ES-I3 (cell line): ENCODE data around the gene SHROOM2.

Experiments
- H3K36me3 ChIP-seq: 2 replicates; pipeline ENCODE4 v1.6.1; 2013; ENCODE audit warnings: mild to moderate bottlenecking, low read length, control low read depth, moderate library complexity; ENCODE audit not compliant: insufficient read depth
- H3K4me1 ChIP-seq: 2 replicates; pipeline ENCODE4 v1.6.1; 2013; ENCODE audit warnings: mild to moderate bottlenecking, control low read depth, low read length; ENCODE audit not compliant: insufficient read depth
- H3K9ac ChIP-seq: 2 replicates; pipeline ENCODE4 v1.6.1; 2013; ENCODE audit warnings: low read depth, mild to moderate bottlenecking, low read length, moderate library complexity
- H3K9me3 ChIP-seq: 2 replicates; pipeline ENCODE4 v1.6.1; 2013; ENCODE audit warnings: mild to moderate bottlenecking, low read length, moderate library complexity; ENCODE audit not compliant: control insufficient read depth, insufficient read depth

The SHROOM2 gene

DNA sequence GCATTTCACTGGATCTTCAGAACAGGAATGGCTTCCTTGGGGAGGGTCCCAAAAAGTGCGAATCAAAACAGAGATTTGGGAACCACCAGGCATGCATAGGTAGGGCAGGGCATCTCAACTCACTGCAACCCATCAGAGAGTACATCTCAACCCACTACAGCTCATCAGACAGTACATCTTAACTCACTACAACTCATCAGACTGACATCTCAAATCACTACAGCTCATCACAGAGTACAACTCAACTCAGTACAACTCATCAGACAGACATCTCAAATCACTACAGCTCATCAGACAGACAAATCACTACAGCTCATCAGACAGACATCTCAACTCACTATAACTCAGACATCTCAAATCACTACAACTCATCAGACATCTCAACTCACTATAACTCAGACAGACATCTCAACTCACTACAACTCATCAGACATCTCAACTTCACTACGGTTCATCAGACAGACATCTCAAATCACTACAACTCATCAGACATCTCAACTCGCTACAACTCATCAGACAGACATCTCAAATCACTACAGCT is 133.5 kb downstream of the SHROOM2 start:
- Histone ChIP-seq H3K4me1 (peaks cover 7% of the 10 kb centered on the region; the same call in 1 of the 2 replicates), H3K36me3 (no peaks in the 10 kb centered on the region), H3K9ac (no peak overlapping the region), H3K9me3 (no peaks in the 10 kb centered on the region; the same call in 1 of the 2 replicates)

DNA sequence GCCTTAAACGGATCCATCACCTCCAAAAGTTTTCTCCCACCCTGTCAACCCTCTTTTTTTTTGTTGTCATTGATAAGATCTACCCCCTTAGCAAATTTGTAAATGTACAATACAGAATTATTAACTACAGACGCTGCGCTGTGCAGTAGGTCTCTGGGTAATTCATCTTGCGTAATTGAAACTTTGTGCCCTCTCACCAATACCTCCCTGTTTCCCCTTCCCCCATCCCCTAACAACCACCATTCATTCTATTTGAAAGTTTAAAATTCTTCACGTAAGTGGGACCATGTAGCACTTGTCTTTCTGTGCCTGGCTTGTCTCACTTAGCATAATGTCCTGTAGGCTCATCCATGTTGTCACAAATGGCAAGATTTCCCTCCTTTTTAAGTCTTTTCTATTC is 135.2 kb downstream of the SHROOM2 start:
- Histone ChIP-seq H3K9me3 (no peaks in the 10 kb centered on the region; the same call in 1 of the 2 replicates), H3K9ac (no peak overlapping the region), H3K4me1 (peaks cover 6% of the 10 kb centered on the region; the same call in 1 of the 2 replicates), H3K36me3 (no peaks in the 10 kb centered on the region)

DNA sequence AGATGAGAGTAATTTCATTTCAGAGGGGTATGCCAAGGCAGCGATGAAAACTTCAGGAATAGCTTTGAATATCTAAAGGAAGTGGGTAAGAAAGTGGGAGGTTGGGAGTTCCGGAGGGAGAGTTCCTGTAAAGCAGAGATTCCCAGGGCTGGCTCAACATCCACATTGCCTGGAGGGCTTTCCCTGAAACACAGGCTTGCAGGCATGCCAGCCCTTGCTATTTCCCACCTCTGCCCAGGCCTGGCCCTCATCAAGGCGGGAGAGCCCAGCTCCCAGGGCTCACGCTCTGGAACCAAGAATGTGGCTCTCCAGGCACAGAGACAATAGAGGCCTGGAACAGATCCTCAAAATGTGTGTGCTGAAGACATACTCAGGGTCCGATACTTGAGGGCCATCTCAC is 137.1 kb downstream of the SHROOM2 start:
- no peaks in the 10 kb centered on the region for H3K36me3 ChIP-seq
- no peaks in the 10 kb centered on the region; the same call in 1 of the 2 replicates for H3K9me3 ChIP-seq
- peaks cover 13% of the 10 kb centered on the region for H3K4me1 ChIP-seq
- H3K9ac ChIP-seq: no peak overlapping the region

DNA sequence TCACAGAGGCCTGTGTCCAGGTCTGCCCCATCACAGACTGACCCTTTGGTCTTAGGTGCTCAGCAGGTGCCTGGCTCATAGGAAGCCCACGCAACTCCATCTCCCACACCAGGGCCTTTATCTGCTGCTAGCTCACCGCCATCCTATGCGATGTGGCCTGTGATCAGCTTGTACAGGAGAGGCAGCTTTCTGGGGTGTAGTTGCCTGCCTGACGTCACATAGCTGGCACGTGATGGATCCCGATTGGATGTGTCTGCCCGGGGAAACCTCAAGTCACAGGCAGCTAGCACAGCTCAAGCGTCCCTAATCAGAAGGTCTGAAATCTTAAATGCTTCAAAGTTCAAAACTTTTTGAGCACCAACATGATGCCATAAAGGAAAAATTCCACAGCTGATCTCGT is 139.8 kb downstream of the SHROOM2 start:
- H3K9me3 ChIP-seq: no peaks in the 10 kb centered on the region; the same call in 1 of the 2 replicates
- no peak overlapping the region for H3K9ac ChIP-seq
- no peaks in the 10 kb centered on the region for H3K36me3 ChIP-seq
- peaks cover 23% of the 10 kb centered on the region for H3K4me1 ChIP-seq

DNA sequence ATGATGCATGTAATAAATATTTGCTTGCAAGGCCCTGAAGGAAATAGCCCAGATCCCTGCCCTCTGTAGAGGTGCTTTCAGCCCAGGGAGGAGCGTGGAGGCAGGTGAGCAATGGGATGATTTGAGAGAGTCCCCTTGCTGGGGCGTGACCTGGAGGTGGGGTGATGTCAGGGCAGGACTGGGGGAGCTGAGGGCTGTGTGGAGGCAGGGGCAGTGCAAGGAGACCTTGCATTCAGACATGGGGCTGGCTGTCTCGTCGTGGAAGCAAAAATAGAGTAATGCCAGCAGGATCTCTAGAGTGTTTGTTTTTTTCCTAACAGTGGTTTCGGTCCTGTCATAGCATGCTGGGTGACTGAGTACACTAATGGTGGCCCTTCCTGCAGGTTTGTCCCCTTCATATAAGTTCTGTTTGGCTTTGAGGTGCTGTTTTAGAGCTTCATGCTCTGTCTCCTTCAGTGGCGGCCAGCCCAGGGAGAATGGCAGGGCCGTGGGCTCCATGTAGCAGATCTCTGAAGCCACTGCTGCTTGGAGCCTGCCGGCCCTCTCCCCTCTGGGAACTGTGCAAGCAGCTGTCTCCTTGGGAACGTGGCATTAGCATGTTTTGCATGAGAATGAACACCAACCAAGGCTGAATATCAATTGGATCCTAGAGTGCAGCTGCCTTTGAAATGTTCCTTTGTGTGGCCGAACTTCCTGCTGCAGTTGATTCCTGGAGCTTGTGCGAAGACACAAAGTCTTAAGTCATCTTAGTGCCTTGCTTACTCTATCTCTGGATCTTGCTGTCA is 141.7 kb downstream of the SHROOM2 start:
- Histone ChIP-seq H3K4me1 (peaks cover 23% of the 10 kb centered on the region), H3K9me3 (no peaks in the 10 kb centered on the region), H3K9ac (peak overlapping the region; percentile 7; the same call in 1 of the 2 replicates), H3K36me3 (no peaks in the 10 kb centered on the region)

DNA sequence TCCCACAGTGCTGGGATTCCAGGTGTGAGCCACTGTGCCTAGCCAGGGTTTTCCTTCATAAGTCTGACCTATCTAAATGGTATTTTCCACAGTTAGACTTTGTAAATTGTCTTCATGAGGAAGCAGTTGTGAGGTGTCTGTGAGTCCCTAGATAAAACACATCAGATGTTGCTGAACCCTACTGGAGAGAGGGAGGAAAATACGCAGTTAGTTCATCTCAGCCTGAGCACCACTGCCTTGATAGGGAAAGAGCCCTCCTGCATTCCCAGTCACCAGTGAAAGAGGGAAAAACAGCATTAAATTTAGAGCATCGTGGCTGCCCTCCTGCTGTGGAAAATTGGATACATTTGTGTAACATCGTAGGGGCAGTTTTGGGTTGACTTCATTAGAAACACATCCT is 149.2 kb downstream of the SHROOM2 start:
- H3K4me1 ChIP-seq: no peaks in the 10 kb centered on the region
- no peaks in the 10 kb centered on the region; the same call in 1 of the 2 replicates for H3K36me3 ChIP-seq
- no peaks in the 10 kb centered on the region for H3K9me3 ChIP-seq
- H3K9ac ChIP-seq: no peak overlapping the region

DNA sequence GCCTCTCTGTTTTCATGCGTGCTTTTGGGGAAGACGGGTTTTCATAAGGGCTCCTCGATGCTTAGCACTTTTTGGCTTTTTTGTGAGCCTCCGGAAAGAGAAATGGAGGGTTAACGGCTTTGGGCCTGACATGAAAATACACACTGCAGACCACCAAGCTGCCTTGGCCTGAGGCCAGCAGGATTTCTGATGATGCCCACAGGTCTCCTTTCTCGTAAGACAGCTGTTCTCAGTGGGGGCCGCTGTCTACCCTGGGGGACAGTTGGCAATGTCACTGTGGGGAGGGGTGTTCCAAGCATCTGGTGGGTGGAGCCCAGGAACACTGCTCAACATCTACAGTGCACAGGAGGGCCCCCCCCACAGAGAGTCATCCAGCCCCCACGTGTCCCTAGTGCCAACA is 151.5 kb downstream of the SHROOM2 start:
- H3K9ac ChIP-seq: no peak overlapping the region
- no peaks in the 10 kb centered on the region; the same call in 1 of the 2 replicates for H3K9me3 ChIP-seq
- no peaks in the 10 kb centered on the region; the same call in 1 of the 2 replicates for H3K36me3 ChIP-seq
- no peaks in the 10 kb centered on the region for H3K4me1 ChIP-seq

DNA sequence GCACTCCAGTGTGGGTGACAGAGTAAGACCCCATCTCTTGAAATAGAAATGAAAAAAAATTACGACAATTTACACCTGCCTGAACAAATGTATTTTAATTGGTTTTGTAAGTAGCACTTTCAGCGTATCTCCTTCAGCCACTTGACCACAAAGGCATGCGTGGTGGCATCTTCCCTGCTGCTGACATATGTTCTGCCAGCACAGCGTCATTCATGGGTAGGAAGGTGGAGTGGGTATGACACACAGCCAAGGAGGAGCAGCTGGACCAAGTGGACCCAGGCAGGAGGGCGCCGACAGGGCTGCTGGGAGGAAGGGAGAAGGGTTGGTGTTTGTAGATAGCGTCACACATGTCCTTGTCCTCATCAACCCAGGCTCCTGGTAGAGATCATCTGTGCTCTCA is 152.3 kb downstream of the SHROOM2 start:
- no peaks in the 10 kb centered on the region for H3K4me1 ChIP-seq
- H3K9me3 ChIP-seq: no peaks in the 10 kb centered on the region; the same call in 1 of the 2 replicates
- H3K36me3 ChIP-seq: no peaks in the 10 kb centered on the region; the same call in 1 of the 2 replicates
- H3K9ac ChIP-seq: no peak overlapping the region

DNA sequence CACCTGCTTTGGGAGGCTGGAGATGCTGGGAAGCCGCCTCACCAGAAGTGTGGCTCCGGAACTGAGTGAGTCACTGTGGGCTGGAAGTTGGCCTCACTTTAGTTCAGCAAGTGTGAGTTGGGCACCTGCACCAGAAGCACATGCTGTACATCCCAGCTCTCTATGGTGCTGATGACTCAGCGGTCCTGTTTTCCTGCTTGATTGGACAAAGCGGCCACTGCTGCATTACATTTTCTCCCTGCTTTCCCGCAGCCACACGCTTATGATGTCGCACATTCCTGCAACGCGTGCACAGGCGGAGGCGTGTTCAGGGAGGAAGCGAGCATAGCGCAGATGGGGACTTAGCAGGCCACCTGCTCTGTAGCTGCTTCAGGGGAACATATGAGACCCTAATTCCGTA is 154.2 kb downstream of the SHROOM2 start:
- Histone ChIP-seq H3K36me3 (no peaks in the 10 kb centered on the region; the same call in 1 of the 2 replicates), H3K9me3 (no peaks in the 10 kb centered on the region; the same call in 1 of the 2 replicates), H3K4me1 (no peaks in the 10 kb centered on the region), H3K9ac (no peak overlapping the region)

DNA sequence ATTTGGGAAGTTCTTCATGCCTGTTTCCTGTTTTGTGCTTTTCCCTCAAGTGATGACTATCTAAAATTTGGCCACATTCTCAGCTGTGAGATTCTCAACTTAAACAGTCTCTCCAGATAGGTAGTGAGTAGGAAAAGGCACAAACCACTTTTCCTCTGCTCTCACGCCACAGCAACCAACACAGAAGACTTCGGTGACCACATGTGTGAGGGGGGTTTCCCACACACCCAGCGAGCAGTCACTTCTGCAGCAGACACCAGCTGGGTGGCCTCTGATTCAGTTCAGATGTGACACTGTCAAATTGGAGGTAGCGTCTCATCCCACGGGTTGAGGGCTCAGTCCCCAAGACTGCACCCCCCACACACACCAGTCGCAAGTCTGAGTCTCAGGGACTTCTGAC is 155.9 kb downstream of the SHROOM2 start:
- H3K4me1 ChIP-seq: no peaks in the 10 kb centered on the region
- H3K36me3 ChIP-seq: no peaks in the 10 kb centered on the region; the same call in 1 of the 2 replicates
- H3K9me3 ChIP-seq: no peaks in the 10 kb centered on the region; the same call in 1 of the 2 replicates
- H3K9ac ChIP-seq: no peak overlapping the region

DNA sequence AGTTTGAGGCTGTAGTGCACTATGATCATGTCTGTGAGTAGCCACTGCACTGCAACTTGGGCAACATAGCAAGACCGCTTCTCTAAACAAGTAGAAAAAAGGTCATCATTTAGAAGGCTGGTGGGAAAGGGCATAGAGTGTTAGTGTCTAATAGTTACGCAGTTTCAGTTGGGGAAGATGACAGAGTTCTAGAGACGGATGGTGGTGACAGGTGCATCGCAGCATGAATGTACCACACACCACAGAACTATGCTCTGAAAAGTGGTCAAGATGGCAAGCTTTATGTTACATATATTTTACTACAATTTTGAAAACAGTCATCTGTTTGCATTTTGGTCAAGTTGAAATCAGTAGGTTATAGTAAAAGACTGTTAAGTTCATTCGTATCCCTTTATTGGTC is 157.2 kb downstream of the SHROOM2 start:
- no peaks in the 10 kb centered on the region; the same call in 1 of the 2 replicates for H3K9me3 ChIP-seq
- no peaks in the 10 kb centered on the region for H3K4me1 ChIP-seq
- no peak overlapping the region for H3K9ac ChIP-seq
- H3K36me3 ChIP-seq: no peaks in the 10 kb centered on the region; the same call in 1 of the 2 replicates

DNA sequence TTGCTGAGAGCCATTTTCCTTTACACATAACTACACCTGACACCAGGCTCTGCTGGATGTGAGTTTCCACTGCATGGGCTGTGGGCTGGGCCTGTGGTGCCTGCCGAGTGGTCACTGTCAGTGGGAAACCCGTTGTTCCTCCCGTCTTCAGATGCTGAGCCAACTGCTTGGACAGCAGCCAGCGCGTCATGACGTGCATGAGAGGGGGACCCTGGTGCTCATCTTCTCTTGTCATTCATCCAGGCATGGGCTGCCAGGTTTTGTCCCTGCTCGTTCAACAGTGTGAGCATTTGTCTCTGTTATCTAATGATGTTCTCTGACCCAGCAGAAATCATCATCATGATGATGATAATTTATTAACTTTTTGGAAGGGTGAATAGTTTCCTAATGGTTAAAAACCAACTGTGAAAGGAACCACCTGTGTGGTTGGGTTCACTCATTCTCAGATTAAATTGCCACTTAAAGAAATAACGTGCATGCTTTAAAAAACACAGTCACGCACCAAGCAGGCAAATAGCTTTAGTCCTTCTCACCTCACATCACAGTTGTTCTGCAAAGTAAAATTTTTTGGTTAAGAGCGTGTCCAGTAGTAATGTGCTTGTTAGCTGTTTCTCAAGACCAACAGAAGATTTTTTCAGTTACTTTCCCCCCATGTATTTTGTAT is 161.0 kb downstream of the SHROOM2 start:
- Histone ChIP-seq H3K4me1 (no peaks in the 10 kb centered on the region), H3K9me3 (peaks cover 5% of the 10 kb centered on the region), H3K36me3 (0 out of 2 replicates have a peak, but pooled peaks cover 2% of the 10 kb centered on the region), H3K9ac (no peak overlapping the region)

DNA sequence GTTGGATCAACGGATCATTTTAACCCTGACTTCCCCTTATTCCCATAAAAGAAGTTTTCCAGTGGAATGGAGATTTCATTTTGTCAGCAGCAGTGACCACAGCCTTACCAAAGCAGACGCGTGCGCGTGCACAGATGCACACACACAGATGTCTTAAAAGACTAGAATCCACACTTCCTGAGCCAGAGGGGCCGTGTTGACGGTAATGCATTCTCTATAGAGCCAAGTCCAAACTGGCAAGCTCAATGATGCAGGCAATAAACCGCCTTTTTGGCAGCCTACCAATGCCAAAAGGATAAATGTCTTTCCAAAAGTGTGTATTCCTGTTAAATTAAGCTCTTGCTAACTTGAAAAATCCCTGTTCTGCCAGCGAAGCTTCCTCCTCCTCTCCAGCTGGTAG is 162.2 kb downstream of the SHROOM2 start:
- 0 out of 2 replicates have a peak, but pooled peaks cover 2% of the 10 kb centered on the region for H3K36me3 ChIP-seq
- H3K9ac ChIP-seq: no peak overlapping the region
- H3K9me3 ChIP-seq: peaks cover 7% of the 10 kb centered on the region
- H3K4me1 ChIP-seq: no peaks in the 10 kb centered on the region

DNA sequence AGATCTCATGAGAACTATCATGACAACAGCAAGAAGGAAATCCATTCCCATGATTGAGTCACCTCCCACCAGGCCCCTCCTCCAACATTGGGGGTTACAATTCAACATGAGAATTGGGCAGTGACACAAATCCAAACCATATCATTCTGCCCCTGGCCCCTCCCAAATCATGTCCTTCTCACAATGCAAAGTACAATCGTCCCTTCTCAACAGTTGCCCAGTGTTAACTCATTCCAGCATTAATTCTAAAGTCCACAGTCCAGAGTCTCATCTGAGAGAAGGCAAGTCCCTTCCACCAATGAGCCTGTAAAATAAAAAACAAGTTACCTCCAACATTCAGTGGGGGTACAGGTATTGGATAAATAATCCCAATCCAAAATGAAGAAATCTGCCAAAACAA is 166.1 kb downstream of the SHROOM2 start:
- peaks cover 7% of the 10 kb centered on the region for H3K9me3 ChIP-seq
- H3K4me1 ChIP-seq: no peaks in the 10 kb centered on the region
- H3K36me3 ChIP-seq: 0 out of 2 replicates have a peak, but pooled peaks cover 2% of the 10 kb centered on the region
- H3K9ac ChIP-seq: no peak overlapping the region
